ENCODE data around the gene ERF.
"Not testable (repeated sequence)": the region's sequence is repeated elsewhere in the genome, so short reads cannot be mapped to it uniquely, and the experiment has no call there.

ERF gene

DNA sequence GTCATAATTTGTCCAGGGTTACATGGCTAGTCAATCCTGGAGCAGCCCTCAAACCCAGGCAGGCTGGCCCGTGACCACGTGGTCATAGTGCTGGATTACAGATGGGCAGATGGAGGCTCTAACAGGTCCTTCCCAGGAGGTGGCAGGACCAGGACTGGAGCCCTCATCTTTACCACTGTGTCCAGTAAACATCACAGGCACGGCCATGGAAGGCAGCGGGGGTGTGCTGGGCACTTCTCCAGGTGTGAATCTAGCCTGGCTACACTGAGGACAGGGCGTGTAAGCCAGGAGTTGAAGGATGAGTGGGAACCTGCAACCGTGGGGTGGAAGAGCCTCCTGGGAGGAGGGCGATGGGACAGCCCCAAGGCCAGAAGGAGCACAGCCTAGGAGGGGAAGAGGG, 20.2 kb upstream of the ERF start:
- no peak for DNase-seq

DNA sequence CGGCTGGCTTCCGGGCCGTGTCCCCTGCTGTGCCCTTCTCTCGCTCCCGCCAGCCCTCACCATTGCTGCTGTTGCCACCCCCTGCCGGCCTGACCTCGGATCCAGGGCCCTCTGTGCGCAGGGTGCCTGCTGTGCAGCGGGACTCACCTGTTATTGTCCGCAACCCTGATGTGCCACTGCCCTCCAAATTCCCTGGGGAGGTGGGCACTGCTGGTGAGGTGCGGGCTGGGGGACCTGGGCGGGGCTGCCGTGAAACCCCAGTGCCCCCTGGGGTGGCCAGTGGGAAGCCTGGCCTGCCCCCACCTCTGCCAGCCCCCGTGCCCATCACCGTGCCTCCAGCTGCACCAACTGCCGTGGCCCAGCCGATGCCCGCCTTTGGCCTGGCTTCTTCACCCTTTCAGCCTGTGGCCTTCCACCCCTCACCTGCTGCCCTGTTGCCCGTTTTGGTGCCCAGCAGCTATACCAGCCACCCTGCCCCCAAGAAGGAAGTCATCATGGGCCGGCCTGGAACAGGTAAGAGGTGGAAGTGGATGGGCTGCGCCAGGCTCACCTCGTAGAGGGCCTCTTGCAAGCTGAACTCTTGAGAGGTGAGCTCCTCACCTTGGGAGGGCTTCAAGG, 19.2 kb upstream of the ERF start:
- DNase-seq, result no peak

DNA sequence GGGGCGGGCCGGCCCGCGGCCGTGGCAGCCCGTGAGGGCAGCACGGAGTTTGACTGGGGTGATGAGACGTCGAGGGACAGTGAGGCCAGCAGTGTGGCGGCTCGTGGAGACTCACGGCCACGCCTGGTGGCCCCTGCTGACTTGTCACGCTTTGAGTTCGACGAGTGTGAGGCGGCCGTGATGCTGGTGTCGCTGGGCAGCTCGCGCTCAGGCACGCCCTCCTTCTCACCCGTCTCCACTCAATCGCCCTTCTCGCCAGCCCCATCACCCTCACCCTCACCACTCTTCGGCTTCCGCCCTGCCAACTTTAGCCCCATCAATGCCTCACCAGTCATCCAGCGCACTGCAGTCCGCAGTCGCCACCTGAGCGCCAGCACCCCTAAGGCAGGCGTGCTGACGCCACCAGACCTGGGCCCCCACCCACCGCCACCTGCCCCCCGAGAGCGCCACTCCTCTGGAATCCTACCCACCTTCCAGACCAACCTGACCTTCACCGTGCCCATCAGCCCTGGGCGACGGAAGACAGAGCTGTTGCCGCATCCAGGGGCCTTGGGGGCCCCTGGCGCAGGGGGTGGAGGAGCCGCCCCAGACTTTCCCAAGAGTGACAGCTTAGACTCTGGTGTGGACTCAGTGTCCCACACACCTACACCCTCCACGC, 18.6 kb upstream of the ERF start:
- DNase-seq, result no peak

DNA sequence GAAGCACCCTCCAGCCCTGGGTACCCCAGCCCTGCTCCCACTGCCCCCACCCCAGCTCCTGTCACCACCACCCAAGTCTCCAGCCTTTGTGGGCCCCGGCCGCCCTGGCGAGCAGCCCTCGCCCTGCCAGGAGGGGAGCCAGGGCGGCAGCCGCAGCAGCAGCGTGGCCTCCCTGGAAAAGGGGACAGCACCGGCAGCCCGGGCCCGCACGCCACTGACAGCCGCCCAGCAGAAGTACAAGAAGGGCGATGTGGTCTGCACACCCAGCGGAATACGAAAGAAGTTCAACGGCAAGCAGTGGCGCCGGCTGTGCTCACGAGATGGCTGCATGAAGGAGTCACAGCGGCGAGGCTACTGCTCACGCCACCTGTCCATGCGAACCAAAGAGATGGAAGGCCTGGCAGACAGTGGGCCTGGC, 18.1 kb upstream of the ERF start:
- no peak for DNase-seq

DNA sequence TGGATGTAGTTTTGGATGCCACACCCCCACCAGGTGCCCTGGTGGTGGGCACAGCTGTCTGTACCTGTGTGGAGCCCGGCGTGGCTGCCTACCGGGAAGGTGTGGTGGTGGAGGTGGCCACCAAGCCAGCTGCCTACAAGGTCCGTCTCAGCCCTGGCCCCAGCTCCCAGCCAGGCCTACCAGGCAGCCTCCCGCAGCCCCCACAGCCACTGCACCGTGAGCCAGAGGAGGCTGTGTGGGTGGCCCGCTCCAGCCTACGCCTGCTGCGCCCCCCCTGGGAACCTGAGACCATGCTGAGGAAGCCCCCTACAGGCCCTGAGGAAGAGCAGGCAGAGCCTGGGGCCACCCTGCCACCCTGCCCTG, 17.6 kb upstream of the ERF start:
- DNase-seq, result no peak

DNA sequence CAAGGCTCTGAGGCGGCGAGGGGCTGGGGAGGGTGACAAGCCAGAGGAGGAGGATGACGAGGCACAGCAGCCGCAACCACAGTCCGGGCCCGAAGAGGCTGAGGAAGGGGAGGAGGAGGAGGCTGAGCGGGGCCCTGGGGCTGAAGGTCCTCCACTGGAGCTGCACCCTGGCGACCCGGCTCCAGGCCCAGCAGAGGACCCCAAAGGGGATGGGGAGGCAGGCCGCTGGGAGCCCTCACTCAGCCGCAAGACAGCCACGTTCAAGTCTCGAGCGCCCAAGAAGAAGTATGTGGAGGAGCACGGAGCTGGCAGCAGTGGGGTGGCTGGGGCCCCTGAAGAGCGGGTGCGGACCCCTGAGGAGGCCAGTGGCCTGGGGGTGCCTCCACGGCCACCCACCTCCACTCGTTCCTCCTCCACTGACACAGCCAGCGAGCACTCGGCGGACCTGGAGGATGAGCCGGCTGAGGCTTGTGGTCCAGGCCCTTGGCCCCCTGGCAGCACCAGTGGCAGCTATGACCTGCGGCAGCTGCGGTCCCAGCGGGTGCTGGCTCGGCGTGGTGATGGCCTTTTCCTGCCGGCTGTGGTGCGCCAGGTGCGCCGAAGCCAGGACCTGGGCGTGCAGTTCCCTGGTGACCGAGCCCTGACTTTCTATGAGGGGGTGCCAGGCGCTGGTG, 17.1 kb upstream of the ERF start:
- no peak for DNase-seq

DNA sequence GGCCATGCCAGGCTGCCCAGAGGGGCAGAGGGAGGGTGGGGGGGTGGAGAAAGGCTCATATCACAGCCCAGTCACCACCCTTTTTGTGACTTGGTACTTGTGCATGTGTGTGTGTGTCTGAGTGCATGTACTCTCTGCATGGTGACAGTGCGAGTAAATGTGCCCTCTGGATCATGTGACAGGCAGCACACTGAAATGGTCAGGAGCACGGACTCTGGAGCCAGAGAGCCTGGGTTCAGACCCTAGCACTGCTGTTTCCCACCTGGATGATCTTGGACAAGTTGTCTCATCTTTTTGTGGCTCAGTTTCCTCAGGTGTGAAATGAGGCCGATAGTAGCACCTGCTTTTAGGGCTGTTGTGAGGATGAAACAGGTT, 16.1 kb upstream of the ERF start:
- no peak for DNase-seq

DNA sequence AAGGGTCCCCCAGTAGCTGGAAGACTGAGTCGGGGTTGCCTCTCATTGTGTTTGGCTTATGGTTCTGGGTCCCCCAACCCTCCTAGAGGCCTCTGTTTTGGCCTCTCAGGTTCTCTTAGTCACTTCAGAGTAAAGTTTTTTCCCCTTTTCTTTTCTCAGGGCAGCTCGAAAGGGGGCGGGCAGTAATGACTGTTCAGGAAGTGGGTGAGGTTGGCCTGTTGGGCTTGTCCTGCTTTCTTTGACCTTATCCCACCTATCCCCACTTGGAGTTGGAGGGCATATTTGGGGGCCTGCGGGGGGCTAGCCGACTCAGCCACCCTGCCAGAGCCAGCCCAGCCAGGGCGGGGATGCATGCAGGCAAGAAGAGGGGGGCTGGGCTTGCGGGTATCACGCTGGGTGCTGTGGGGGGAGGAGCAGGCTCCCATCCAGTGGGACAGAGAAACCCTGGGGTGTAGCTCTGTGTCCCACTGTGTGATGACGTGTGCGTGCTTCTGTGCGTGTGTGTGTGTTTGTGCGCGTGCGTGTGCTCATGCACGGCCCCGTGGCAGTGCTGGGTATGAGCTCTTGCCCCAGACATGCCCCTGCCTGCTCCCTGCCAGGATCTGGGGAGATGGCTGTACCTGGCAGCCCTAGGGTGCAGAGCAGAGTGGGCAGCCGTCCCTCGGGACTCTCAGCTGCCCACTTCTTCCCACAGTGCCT, 15.6 kb upstream of the ERF start:
- peak; percentile 58 for DNase-seq

DNA sequence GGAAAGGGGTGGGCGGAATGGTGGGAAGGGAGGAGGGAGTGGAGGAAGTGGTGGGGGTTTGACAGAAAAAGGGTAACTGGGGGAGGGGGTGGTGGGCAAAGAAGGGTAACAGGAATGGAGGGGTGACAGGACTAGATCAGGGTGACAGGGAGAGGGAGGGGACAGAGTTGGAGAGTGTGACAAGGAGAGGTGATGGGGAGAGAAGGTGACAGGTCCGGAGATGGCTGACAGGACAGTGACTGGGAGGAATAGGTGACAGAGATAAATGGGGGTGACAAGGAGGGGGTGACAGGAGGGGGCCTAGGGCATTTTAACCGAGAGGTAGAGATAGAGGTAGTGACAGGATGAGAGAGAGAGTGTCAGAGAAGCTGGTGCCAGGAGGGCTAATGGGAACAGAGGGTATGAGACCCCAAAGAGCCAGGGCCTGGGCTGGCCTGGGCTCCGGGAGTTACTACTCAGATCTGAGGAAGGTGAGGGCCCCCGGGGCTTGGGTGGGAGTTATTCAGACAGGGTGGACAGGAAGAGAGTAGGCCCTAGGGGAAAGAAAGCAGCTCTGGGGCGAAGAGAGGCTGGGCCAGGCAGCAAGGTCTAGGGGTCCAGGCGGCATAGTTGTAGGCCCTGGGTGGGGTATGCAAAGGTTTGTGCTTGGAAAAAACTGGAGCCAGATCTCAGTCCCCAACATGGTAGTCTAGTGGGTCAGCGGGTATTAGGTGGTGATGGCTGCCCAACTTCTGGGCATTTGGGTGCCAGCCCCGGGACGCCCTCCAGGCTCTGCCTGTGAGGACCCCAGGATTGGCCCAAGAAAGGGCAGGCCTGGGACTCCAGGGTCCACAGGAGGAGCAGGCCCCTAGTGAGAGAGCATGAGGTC, 14.8 kb upstream of the ERF start:
- DNase-seq, result no peak

DNA sequence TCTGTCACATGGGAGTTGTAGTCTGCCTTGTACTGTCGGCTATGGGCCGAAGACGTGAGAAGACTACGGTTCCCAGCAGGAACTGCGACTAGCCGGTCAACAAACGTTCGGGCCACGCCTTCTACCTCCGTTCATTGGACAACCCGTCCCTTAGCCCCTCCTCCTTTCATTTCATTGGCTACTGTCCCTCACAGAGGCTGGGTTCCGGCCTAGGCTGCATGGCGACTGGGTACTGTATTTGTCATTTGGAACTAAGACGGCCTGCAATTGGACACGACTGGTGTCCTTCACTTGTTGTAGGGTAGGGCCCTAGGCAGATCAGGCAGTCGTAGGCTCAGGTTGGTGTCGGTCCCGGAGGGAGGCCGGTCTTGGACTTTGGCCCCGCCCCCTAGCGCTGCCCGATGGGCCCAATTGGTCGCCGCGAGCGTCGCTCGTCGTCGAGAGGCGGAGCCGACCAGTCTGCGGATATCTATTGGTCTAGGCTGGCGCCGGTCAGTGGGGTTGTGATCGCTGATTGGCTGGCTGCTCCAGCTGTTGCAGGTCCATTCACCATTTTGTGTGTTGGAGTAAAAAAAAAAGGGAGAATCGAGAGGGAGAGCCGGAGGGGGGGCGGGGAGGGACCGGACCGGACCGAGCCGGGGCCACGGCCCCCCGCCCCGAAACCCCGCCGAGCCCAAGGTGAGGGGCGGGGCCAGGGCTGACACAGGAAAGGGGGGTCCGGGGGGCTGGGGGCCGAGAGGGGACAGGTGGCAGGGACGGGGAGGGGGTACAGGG, 14.0 kb upstream of the ERF start, which contains the start of gene CIC:
Gene CIC, plus strand, starts transcription at position 549 of the 774 bp plus-strand sequence. CDS start 2,532 bp downstream, outside the sequence.
- peak; percentile 98 to 99 for DNase-seq

DNA sequence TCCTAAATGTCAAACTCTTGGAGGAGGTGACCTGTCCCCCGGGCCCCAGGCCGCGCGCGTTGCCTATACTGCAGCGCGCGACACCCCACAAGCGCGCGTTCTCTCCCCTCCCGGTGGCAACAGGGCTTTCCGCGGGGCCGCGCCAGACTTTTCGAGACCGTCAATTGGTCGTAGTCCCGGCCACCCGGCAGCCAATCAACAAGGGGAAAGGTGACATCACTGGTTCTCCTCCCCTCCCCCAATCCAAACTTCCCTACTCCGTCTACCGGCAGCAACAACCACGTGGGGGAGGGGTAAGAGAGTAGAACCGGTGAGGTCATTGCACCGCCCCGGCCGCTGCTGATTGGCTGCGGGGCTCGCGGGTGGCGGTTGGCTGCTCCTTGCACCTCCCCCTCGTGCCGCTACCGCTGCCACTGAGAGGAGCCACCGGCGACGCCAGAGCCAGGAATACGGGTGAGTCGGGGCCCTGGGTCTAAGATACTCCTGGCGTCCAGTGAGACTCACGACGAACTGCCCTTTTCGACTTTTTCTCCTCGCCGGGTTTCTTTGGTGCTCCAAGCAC, 13.3 kb upstream of the ERF start:
- DNase-seq, result peak; percentile 92 to 99

DNA sequence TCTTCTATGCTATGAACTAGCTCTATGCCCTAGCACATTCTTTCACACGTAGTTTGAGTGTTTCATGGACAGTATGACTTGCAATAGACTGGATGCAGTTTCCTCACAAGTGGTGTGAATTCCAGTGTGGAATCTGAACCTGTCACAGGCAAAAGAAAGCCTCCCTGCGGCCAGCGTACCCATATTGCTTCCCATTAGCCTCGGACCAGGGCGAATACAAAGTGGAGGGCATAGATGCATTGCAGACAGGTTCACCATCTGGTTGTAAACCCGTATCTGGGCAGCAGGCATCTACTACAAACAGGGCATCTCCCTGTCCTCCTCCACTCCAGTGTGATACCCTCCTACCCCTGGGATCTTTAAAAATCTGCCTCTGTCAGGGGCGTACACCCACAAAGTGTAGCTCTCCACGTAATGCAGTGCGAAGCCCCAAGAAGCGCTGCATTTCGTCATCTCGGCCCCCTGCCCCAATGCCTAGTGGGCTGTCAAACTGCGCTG, 12.8 kb upstream of the ERF start:
- no peak for DNase-seq

DNA sequence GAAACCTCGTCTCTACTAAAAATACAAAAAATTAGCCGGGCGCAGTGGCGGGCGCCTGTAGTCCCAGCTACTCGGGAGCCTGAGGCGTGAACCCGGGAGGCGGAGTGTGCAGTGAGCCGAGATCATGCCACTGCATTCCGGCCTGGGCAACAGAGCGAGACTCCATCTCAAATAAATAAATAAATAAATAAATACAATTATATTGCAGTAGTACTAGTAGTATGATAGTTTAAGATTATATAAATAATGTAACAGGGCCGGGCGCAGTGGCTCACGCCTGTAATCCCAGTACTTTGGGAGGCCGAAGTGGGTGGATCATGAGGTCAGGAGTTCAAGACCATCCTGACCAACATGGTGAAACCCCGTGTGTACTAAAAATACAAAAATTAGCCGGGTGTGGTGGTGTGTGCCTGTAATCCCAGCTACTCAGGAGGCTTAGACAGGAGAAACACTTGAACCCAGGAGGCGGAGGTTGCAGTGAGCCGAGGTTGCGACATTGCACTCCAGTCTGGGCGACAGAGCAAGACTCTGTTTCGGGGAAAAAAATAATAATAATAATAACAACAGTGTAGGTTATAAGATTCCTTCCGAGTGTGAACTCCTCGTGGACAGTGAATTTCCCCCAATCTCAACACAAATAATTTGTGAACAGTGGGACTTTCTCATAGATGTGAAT, 12.1 kb upstream of the ERF start:
- DNase-seq, result not testable (repeated sequence)

DNA sequence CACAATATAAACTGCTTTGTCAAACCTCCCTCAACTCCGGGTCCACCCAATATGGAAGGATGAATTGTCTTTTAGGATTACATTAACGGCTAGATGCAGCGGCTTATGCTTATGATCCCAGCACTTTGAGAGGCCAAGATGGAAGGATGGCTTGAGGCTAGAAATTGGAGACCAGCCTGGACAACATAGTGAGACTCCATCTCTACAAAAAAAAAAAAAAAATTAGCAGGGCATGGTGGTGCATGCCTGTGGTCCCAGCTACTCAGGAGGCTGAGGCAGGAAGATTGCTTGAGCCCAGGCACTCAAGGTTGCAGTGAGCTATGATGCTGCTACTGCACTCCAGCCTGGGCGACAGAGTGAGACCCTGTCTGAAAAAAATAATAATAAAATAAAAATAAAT, 11.2 kb upstream of the ERF start:
- DNase-seq, result not testable (repeated sequence)

DNA sequence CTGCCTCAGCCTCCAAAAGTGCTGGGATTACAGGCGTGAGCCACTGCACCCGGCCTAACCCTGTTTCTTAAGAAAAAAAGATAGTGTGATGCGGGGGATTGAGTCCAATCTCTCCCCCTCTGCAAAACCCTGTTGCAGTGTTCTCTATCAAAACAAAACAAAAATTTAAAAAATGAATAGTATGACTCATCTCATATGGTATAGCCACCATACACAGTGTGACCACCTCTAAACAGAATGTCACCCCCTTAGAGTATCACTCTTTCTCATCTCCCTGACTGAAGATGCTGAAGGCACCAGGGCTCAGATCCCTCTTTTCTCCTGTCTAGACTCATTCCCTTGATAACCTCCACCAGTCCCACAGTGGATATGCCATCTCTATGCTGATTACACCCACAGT, 6.8 kb upstream of the ERF start:
- DNase-seq, result no peak

DNA sequence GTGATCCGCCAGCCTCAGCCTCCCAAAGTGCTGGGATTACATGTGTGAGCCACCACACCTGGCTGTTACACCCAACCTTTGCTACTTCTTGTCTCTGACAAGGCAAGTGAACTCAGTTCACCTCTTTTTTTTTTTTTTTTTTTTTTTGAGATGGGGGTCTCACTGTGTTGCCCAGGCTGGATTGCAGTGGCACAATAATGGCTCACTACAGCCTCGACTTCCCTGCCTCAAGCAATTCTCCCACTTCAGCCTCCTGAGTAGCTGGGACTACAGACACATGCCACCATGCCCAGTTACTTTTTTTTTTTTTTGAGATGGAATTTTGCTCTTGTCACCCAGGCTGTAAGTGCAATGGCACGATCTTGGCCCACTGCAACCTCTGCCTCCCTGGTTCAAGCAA, 2.9 kb upstream of the ERF start:
- DNase-seq, result not testable (repeated sequence)

DNA sequence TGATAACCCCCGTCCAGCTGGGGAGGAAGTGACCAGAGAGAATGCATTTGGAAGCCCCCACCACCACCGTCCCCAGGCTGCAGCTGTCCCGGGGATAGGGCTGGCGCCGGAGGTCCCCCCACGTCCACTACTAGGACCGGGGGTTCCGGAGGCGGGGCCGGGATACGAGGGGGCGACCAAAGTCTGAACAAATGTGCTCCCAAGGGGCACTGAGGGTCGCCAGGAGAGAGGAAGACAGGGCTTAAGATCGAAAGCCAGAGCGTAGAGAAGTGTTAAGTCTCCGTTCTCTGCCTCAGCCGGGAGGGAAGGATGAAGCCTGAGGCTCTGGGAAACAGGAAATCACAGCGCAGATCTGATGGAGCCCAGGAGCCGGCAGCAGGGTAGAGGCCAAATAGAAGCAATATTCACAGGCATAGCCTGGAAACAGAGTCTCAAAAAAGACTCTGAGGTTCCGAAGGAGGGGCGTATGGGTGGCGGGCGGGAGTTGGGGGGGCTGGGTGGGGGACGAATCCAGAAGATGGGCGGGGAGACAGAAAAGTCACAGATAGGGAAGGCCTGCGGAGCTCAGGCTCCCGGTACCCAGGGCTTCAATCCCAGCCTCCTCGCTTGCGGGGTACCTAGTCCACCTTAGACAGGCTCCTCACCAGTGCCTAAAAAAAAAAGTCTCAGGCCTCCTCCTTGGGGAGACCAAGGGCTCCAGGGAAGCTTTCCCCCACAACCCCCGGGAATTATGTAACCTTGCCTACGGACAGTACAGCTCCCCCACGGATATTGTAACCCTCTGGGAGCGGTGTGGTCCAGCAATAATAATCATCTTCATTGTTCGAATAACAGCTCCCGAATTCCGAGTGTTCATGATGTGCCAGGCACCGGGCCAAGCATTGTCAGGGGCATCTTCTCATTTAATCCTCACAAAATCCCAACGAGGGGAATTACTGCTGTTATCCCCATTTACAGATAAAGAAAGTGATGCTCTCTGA, 1.1 kb upstream of the ERF start:
- DNase-seq, result no peak

DNA sequence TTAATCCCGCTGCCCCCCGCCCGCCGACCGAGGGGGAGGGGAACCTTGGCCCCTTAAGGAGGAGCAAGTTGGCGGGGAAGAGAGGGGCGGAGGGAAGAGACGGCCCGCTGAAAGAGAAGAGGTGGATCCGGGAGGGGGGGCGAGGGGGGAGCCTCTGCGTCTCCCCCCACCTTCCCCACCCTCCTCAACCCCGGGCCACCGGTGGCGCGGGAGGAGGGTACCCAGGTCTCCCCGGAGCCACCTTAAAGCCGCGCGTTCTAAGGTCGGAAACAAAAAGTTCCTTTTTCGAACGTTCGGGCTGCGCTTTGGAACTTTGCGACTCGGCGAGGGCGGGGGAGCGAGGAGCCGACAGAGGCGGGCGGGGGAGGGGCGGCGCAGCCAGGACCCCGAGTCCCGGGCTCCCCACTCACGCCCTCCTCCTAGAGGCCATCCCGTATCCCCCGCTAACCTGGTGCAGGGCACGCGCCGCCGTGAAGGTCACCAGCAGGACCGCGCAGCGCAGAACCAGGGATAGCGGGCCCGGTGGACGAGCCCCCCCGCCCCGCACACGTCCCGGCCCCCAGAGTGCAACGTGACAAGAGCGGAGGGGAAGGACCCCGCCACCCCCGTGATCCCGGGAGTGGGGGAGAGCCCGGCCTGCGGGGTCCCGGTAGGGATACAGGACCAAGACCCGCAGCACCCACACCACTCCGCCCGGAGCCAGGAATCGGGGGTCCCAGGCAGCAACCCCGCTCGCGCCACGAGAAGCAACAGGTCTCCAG, 659 bp downstream of the ERF start:
- peak; percentile 79 to 80 for DNase-seq

All from stimulated activated CD4-positive, alpha-beta T cell treated with anti-CD3 and anti-CD28 coated beads, Interleukin-4, amount 100 ng/mL, for 4 hours (primary cell).